NCI-H187 treated with DMSO at 0.1 percent for 48 hours (cell line): Measurements from ENCODE around the gene PEX26.
"Not testable (repeated sequence)": the region's sequence is repeated elsewhere in the genome, so short reads cannot be mapped to it uniquely, and the experiment has no call there.

ENCODE experiments used
- DNase-seq: peaks from one replicate; lab custom pipeline; 2025; lab: John Stamatoyannopoulos, UW

PEX26 gene

GRCh38 chr22:18119409-18120110 is 41.8 kb downstream of the PEX26 start:
- DNase-seq, result no peak

- DNase-seq, result no peak
Measured at GRCh38 chr22:18120857-18121256, 43.1 kb downstream of the PEX26 start.

GRCh38 chr22:18121506-18121905 is 43.7 kb downstream of the PEX26 start:
- no peak for DNase-seq

GRCh38 chr22:18121954-18122554 is 44.3 kb downstream of the PEX26 start:
- DNase-seq, result no peak

GRCh38 chr22:18123476-18124025 is 45.8 kb downstream of the PEX26 start:
- DNase-seq, result not testable (repeated sequence)

- DNase-seq, result no peak
Measured at GRCh38 chr22:18126606-18127005, 48.8 kb downstream of the PEX26 start.

- DNase-seq, result no peak
Measured at GRCh38 chr22:18130018-18130417, 52.2 kb downstream of the PEX26 start.

- no peak for DNase-seq
Measured at GRCh38 chr22:18130699-18131429, 53.1 kb downstream of the PEX26 start.

GRCh38 chr22:18133452-18133851 is 55.7 kb downstream of the PEX26 start:
- DNase-seq, result no peak

GRCh38 chr22:18136563-18137320 is 59.0 kb downstream of the PEX26 start:
- DNase-seq, result no peak

GRCh38 chr22:18141004-18141403 is 63.2 kb downstream of the PEX26 start:
- not testable (repeated sequence) for DNase-seq

GRCh38 chr22:18144105-18144504 is 66.3 kb downstream of the PEX26 start:
- no peak for DNase-seq

GRCh38 chr22:18145676-18146388 is 68.0 kb downstream of the PEX26 start:
- no peak for DNase-seq

- no peak for DNase-seq
Measured at GRCh38 chr22:18146389-18146753, 68.6 kb downstream of the PEX26 start.

- DNase-seq, result no peak
Measured at GRCh38 chr22:18147791-18148190, 70.0 kb downstream of the PEX26 start.

GRCh38 chr22:18148293-18148965 is 70.6 kb downstream of the PEX26 start:
- no peak for DNase-seq

- no peak for DNase-seq
Measured at GRCh38 chr22:18152519-18152918, 74.7 kb downstream of the PEX26 start.

GRCh38 chr22:18154821-18155390 is 77.1 kb downstream of the PEX26 start:
- DNase-seq, result no peak
